ENCODE data around the gene ZMPSTE24.
"Not testable (repeated sequence)": the region's sequence is repeated elsewhere in the genome, so short reads cannot be mapped to it uniquely, and the experiment has no call there.

The ZMPSTE24 gene

DNA sequence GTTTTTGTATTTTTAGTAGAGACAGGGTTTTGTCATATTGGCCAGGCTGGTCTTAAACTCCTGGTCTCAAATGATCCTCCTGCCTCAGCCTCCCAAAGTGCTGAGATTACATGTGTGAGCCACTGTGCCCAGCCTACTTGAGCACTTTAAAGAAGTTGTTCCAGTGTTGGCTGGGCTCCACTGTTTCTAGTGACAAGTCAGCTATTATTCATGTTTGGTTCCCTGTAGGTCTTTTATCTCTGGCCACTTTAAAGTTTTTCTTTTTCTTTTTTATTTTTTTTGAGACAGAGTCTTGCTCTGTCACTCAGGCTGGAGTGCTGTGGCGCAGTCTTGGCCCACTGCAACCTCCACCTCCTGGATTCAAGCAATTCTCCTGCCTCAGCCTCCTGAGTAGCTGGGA lies 73.4 kb downstream of the ZMPSTE24 start:
- DNase-seq: not testable (repeated sequence)

DNA sequence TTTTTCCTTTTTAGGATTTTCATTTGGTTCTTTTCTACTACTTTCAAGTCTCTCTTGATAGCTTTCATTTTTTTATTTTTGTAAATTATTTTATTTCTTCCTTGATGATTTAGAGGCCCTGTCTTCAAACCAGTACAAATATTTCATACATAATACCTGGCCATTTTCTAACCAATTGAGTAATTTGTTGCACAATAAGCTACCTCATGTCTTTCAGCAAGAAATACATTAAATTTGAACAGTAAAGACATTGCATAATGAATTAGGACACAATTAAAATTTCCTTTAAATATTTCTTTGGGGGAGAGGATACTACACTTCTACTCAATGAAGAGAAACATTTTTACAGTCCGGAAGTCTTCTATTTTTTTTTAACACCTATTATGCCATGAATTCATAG lies 74.7 kb downstream of the ZMPSTE24 start:
- DNase-seq: no peak

DNA sequence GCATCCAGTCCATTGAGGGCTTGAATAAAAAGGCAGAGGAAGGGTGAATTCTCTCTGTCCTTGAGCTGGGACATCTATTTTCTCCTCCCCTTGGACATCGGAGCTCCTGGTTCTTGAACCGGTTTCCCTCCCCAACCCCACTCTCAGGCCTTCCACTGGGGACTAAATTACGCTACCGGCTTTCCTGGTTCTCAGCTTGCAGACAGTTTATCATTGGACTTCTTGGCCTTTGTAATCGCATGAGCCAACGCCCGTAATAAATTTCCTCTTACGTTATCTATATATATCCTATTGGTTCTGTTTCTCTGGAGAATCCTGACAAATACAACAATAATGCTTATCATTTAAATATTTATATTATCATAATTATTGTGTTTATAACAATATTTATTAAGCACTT lies 79.4 kb downstream of the ZMPSTE24 start:
- no peak for DNase-seq

DNA sequence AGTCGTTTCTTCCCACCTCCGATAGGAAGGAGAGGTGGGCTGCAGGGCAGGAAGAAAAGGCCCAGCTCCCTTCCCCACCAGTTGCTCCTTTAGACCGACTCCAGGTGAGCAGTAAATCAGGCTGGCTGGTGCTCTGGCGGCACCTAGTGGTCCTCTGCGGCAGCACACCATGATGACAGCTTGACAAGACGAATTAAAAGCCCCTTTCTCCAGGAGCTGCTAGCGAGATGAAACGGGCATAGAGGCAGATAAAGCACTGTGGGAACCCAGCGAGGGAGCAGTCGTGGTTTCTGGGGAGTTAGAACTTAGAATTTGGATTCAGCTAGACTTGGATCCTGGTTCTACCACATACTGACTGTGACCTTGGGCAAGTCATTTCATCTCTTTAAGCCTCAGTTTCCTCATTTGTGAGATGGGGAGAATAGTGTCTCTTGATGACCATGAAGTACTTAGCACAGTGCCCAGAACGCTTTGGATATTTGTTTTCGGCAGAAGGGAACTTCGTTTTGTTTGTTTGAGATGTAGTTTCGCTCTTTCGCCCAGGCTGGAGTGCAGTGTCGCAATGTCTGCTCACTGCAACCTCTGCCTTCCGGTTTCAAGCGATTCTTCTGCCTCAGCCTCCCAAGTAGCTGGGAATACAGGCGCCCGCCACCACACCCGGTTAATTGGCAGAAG lies 80.8 kb downstream of the ZMPSTE24 start:
- peak; percentile 16 for DNase-seq

DNA sequence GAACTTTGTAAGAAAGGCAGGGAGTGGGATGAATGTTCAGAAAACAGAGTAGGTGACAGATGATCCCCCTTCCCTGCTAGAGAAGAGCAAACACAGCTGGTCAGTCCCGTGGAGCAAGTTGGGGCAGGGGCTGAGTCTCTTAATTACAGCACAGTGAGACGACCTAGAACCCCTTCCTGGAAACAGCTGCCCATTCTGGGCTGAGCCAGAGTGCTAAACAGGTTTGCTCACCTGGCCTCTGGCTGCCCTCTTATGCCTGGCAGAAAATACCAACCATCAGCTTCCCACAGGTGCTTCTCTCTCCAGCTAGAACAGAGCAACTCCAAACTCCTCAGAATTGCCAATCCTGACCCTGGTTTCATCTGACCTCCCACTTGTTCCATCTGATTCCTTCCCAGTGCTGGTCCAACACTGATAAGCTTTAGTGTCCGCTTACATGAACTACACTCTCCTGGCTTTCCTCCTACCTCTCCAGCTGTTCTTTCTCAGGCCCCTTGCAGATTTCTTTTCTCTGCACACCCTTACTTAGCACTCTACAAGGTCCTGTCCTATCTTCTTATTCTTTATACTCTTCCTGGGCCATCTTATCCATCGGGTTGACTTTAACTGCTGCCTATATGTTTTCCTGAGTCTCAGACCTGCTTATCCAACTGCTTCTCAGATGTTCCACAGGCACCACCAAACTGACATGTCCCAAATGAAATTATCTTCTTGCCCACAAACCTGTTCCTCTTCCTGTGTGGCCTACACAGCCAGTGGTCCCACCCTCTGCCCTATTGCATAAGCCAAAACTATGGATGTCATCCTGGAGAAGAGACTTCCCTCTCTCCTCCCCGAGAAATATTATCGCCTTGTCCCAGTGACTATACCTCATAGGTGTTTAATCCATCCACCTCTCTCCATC lies 81.6 kb downstream of the ZMPSTE24 start:
- no peak for DNase-seq

DNA sequence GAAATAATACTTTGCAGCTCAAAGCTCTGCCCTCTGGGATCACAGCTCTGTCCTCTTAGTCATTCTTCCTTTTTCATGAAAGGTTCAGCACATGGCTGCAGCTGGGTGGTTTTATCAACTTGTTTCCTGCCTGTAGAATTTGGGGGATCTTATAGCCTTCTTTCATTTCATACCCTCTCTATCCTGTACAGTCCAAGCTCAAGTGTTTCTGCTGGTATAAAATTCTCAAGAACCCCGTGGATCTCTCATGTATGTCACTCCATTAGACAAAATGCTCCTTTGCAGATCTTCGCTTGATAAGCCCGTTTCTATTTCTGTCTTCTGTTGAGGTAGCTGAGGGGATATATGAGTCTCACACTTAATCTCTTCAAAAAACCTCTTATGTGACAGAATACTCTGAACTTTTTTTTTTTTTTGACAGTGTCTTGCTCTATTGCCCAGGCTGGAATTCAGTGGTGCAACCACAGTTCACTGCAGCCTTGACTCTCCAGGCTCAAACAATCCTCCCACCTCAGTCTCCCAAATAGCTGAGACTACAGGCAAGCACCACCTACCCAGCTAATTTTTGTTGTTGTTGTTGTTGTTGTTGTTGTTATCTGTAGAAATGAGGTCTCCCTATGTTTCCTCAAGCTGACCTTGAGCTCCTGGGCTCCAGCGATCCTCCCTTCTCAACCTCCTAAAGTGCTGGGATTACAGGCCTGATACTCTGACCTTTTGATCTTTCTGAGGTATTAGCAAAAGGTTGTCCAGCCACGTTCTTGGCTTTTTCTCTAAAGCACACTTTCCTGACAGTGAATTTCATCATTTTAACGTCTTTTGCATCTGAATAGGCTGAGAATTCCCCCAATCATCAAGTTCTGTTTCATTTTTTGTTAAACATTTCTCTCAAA lies 83.7 kb downstream of the ZMPSTE24 start:
- no peak for DNase-seq

DNA sequence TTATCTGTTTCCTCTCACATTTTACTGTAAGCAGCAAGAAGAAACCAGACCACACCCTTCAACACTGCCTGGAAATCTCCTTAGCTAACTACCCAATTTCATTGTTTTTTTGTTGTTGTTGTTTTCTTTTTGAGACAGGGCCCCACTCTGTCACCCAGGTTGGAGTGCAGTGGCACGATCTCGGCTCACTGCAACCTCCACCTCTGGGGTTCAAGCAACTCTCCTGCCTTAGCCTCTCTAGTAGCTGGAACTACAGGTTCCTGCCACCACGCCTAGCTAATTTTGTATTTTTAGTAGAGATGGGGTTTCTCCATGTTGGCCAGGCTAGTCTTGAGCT lies 84.3 kb downstream of the ZMPSTE24 start:
- DNase-seq: not testable (repeated sequence)

All from NCI-H524 treated with DMSO at 0.1 percent for 48 hours (cell line).